Neuronal stem cell (in vitro differentiated cells): Measurements from ENCODE around the gene NQO2.

ENCODE experiments used
- DNase-seq: peaks from one replicate; pipeline ENCODE4 v3.0.0-alpha.2; 2013; ENCODE audit warnings: low spot score
- H2AFZ ChIP-seq: one replicate; pipeline ENCODE4 v1.6.1; 2013; ENCODE audit warnings: mild to moderate bottlenecking, low read length, inconsistent platforms
- H2AK5ac ChIP-seq: 2 replicates; pipeline ENCODE4 v1.6.1; 2013; ENCODE audit warnings: low read depth, mild to moderate bottlenecking, inconsistent platforms, low read length, moderate library complexity, mixed read lengths
- H2BK120ac ChIP-seq: 2 replicates; pipeline ENCODE4 v1.6.1; 2013; ENCODE audit warnings: low read depth, mild to moderate bottlenecking, inconsistent platforms, low read length, moderate library complexity, mixed read lengths
- H2BK12ac ChIP-seq: one replicate; pipeline ENCODE4 v1.6.1; 2013; ENCODE audit warnings: low read length, inconsistent platforms
- H2BK15ac ChIP-seq: 2 replicates; pipeline ENCODE4 v1.6.1; 2013; ENCODE audit warnings: mild to moderate bottlenecking, low read length, inconsistent platforms, mixed read lengths
- H2BK5ac ChIP-seq: one replicate; pipeline ENCODE4 v1.6.1; 2013; ENCODE audit warnings: inconsistent platforms, mild to moderate bottlenecking, low read length, moderate library complexity
- H3K14ac ChIP-seq: one replicate; pipeline ENCODE4 v1.6.1; 2013; ENCODE audit warnings: low read length, inconsistent platforms
- H3K18ac ChIP-seq: 2 replicates; pipeline ENCODE4 v1.6.1; 2013; ENCODE audit warnings: low read length, inconsistent platforms
- H3K23ac ChIP-seq: 2 replicates; pipeline ENCODE4 v1.6.1; 2013; ENCODE audit warnings: low read depth, mild to moderate bottlenecking, mixed read lengths, low read length, inconsistent platforms; ENCODE audit not compliant: poor library complexity
- H3K27ac ChIP-seq: replicated peaks from 3 replicates; pipeline ENCODE4 v1.5.1; 2013; ENCODE audit warnings: low read length, inconsistent platforms
- H3K27me3 ChIP-seq, 3 experiments: 2 replicates each; pipeline ENCODE4 v1.6.1; 2013; ENCODE audit warnings: low read length in 3 of 3, mild to moderate bottlenecking in 2 of 3, inconsistent platforms in 1 of 3, low read depth in 1 of 3, mixed read lengths in 1 of 3, moderate library complexity in 1 of 3; ENCODE audit not compliant: control insufficient read depth in 3 of 3, insufficient read depth in 3 of 3
- H3K36me3 ChIP-seq, 2 donors: replicated peaks in 1 of 2; 2 replicates each; pipeline ENCODE4 v1.6.1; 2013; ENCODE audit warnings: low read length in 2 of 2; ENCODE audit not compliant: control insufficient read depth in 2 of 2, insufficient read depth in 2 of 2
- H3K4ac ChIP-seq: 2 replicates; pipeline ENCODE4 v1.6.1; 2013; ENCODE audit warnings: inconsistent platforms, mild to moderate bottlenecking, low read length, moderate library complexity
- H3K4me1 ChIP-seq, 2 donors: 1 replicate in 1 of 2; 2 replicates in 1 of 2; pipeline ENCODE4 v1.6.1; 2013; ENCODE audit warnings: low read length in 2 of 2, low read depth in 1 of 2; ENCODE audit not compliant: control insufficient read depth in 2 of 2, insufficient read depth in 1 of 2
- H3K4me2 ChIP-seq: one replicate; pipeline ENCODE4 v1.6.1; 2013; ENCODE audit warnings: mild to moderate bottlenecking, low read length, inconsistent platforms; ENCODE audit not compliant: insufficient read depth, poor library complexity, severe bottlenecking
- H3K4me3 ChIP-seq, 2 donors: 2 replicates each; pipeline ENCODE4 v1.5.1; 2013; ENCODE audit warnings: low read length in 2 of 2, mild to moderate bottlenecking in 2 of 2, inconsistent platforms in 1 of 2, moderate library complexity in 1 of 2
- H3K79me1 ChIP-seq: one replicate; pipeline ENCODE4 v1.6.1; 2013; ENCODE audit warnings: low read depth, mild to moderate bottlenecking, inconsistent platforms, low read length, moderate library complexity
- H3K9ac ChIP-seq: one replicate; pipeline ENCODE4 v1.6.1; 2013; ENCODE audit warnings: mild to moderate bottlenecking, low read depth, low read length, inconsistent platforms; ENCODE audit not compliant: poor library complexity
- H3K9me3 ChIP-seq, 2 donors: replicated peaks in 1 of 2; 2 replicates each; pipeline versions ENCODE3 to v1.6.1; 2013; ENCODE audit warnings: low read length in 2 of 2, mild to moderate bottlenecking in 2 of 2, inconsistent platforms in 1 of 2, low read depth in 1 of 2, mixed read lengths in 1 of 2, moderate library complexity in 1 of 2; ENCODE audit not compliant: control insufficient read depth in 2 of 2, insufficient read depth in 1 of 2
- H4K8ac ChIP-seq: one replicate; pipeline ENCODE4 v1.6.1; 2013; ENCODE audit warnings: low read depth, mild to moderate bottlenecking, inconsistent platforms, low read length, moderate library complexity
- H4K91ac ChIP-seq: one replicate; pipeline ENCODE4 v1.6.1; 2013; ENCODE audit warnings: low read length, low read depth, mild to moderate bottlenecking, inconsistent platforms; ENCODE audit not compliant: poor library complexity
- WGBS, 2 donors: extraction: QIAGEN DNeasy Blood & Tissue Kit; methylation state at CpG; one replicate each; pipeline ENCODE4 v1.1.7; 2013; ENCODE audit warnings: missing lambda C conversion rate in 2 of 2, mixed read lengths in 1 of 2; ENCODE audit not compliant: insufficient read length in 2 of 2, insufficient replicate concordance in 1 of 2; ENCODE audit errors: extremely low coverage in 2 of 2; 5-methylcytosine and 5-hydroxymethylcytosine counted together

Gene NQO2

DNA sequence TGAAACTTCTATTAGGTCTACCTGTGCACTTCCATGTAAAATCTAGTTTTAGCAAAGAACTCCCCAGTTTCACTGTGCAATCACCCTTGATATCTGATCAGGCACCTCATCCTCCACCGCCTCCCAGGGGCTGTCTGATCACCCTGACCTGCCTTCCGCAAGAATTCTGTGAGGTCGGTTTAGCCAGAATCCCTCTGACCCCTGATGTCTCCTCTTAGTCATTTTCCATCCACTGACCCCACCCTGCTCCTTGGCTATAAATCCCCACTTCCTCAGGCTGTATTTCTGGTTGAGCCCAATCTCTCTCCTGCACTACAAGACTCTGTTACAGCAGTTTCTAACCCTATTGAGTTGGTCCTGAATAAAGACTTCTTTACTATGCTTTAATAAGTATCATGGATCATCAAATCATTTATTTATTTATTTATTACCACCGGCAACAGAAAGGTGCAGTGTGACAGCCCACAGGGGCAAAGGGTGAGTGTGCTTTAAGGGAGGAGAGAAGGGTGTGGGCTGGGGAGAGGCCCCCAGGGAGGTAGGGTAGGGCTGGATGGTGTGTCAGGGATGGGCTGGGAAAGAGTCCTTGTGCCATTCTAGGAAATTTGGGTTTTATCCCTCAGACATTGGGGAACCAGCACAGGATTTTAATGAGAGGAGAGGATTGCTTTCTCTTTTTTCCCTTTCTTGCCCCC, 17.1 kb upstream of the NQO2 start:
- Histone ChIP-seq H3K27ac (no peak overlapping the region), H3K4me3 (no peak overlapping the region), H3K4me1 (peaks cover 7 to 13% of the 10 kb centered on the region in 2 donors), H2BK120ac (no peak overlapping the region), H2AFZ (no peak overlapping the region), H3K4me2 (no peak overlapping the region), H3K23ac (no peak overlapping the region), H2AK5ac (no peak overlapping the region), H3K79me1 (no peaks in the 10 kb centered on the region), H3K4ac (no peak overlapping the region), H3K36me3 (no peaks in the 10 kb centered on the region), H4K8ac (no peak overlapping the region), H2BK12ac (no peak overlapping the region), H3K18ac (no peak overlapping the region), H2BK15ac (no peak overlapping the region), H3K9me3 (no peaks in the 10 kb centered on the region), H3K14ac (no peak overlapping the region), H2BK5ac (no peak overlapping the region), H3K9ac (no peak overlapping the region), H4K91ac (no peak overlapping the region), H3K27me3 (no peaks in the 10 kb centered on the region)
- DNase-seq, result no peak
- WGBS, 2 donors, result no CpG with 5 or more reads among the region's 4 CpGs

DNA sequence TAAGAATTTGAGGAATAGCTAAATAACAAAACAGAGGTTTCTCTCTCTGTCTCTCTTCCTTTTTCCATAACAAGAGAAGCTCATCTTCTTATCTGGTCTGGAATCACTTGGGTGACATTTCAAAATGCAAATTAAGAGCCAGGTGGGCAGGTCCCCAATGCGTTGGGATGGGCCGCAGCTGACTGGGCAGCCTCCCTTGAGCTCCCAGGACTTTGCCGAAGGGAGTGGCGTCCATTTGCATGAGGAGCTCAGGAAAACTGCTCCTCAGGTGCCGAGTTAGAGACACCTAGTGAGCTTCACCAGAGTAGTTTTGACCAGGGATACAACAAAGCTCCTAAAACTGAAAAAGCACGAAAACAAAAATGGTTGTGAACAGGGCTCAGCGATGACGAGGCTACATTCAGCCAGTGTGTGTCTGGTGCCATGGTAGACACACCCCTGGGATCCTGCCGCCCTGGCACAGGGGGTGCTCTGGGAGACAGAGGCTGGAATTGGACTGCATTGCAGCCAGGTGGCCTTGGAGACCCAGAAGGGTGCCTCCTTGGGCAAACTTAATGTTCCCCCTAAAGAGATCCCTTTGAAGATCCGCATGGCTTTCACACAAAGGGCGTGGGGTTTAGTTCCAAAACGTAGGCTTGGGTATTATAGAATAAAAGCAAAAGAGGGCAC, 14.8 kb upstream of the NQO2 start:
- no peak for DNase-seq
- Histone ChIP-seq H3K23ac (no peak overlapping the region), H2BK5ac (no peak overlapping the region), H3K9me3 (no peaks in the 10 kb centered on the region), H4K91ac (no peak overlapping the region), H2BK12ac (no peak overlapping the region), H2AFZ (no peak overlapping the region), H3K4me2 (no peak overlapping the region), H2BK120ac (no peak overlapping the region), H3K4me1 (peaks cover 9 to 14% of the 10 kb centered on the region in 2 donors), H3K18ac (peak overlapping the region; percentile 50), H3K27ac (no peak overlapping the region), H3K9ac (no peak overlapping the region), H3K4ac (no peak overlapping the region), H2AK5ac (peak overlapping the region; percentile 11), H3K79me1 (no peaks in the 10 kb centered on the region), H3K14ac (no peak overlapping the region), H4K8ac (no peak overlapping the region), H3K36me3 (no peaks in the 10 kb centered on the region), H3K4me3 (no peak overlapping the region), H2BK15ac (peak overlapping the region; percentile 10), H3K27me3 (no peaks in the 10 kb centered on the region)
- WGBS, 2 donors, result no CpG with 5 or more reads among the region's 12 CpGs

DNA sequence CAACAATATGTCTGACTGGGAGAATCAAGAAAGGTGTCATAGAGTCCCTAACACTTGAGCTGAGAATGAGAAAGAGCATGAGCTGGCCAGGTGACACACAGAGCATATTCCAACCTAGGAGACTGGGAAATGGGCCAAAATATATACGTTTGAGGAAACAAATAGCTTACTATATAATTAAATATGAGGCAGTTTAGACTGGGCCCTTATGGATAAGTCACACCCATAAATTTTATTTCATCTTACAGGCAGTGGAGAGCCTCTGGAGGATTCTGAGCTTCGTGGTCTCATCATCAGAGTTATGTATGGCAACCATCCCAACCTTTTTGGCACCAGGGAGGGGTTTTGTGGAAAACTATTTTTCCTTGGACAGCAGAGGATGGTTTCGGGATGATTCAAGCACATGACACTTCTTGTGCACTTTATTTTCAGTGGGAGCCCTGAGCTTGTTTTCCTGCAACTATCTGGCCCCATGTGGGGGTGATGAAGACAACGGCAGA, 12.9 kb upstream of the NQO2 start:
- H3K36me3 ChIP-seq, result no peaks in the 10 kb centered on the region
- no peak overlapping the region for H3K27ac ChIP-seq
- H4K91ac ChIP-seq, result no peak overlapping the region
- no peak overlapping the region for H4K8ac ChIP-seq
- peak overlapping the region; percentile 41 for H2AK5ac ChIP-seq
- no peak overlapping the region for H3K14ac ChIP-seq
- H2BK120ac ChIP-seq, result no peak overlapping the region
- H3K18ac ChIP-seq, result no peak overlapping the region
- H3K23ac ChIP-seq, result no peak overlapping the region
- H3K79me1 ChIP-seq, result no peaks in the 10 kb centered on the region
- no peak overlapping the region for H2AFZ ChIP-seq
- H3K4ac ChIP-seq, result no peak overlapping the region
- no peak overlapping the region for H2BK12ac ChIP-seq
- DNase-seq, result no peak
- no peaks in the 10 kb centered on the region for H3K27me3 ChIP-seq
- WGBS, 2 donors, result no CpG with 5 or more reads among the region's 4 CpGs
- no peak overlapping the region for H2BK15ac ChIP-seq
- no peak overlapping the region for H2BK5ac ChIP-seq
- no peaks in the 10 kb centered on the region for H3K9me3 ChIP-seq
- no peak overlapping the region for H3K9ac ChIP-seq
- H3K4me2 ChIP-seq, result no peak overlapping the region
- H3K4me3 ChIP-seq, result no peak overlapping the region
- peaks cover 18 to 20% of the 10 kb centered on the region in 2 donors for H3K4me1 ChIP-seq

DNA sequence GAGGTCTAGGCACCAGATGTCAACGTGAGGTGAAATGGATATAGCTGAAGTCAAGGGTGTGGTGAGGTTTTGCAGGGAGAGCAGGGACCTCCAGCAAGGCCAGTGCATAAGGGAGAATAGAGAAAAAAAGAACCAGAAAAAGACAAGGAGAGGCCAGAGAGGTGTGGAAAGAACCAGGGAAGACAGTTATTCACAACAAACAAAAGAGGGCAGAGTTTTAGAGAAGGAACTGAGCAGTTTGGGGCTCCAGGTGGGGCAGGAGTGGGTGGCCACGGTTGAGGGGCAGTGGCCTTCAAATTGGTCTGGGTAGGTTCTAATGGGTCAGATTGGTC, 11.6 kb upstream of the NQO2 start:
- H2BK5ac ChIP-seq, result peak overlapping the region; percentile 99
- H3K79me1 ChIP-seq, result no peaks in the 10 kb centered on the region
- H3K27ac ChIP-seq, result peak overlapping the region; percentile 100
- H3K9me3 ChIP-seq, result no peaks in the 10 kb centered on the region
- no peak overlapping the region for H3K14ac ChIP-seq
- H3K18ac ChIP-seq, result peak overlapping the region; percentile 99
- no peak for DNase-seq
- no CpG with 5 or more reads among the region's 2 CpGs for WGBS, 2 donors
- peak overlapping the region; percentile 20 for H2AK5ac ChIP-seq
- peak overlapping the region; percentile 40 for H2BK15ac ChIP-seq
- H3K23ac ChIP-seq, result no peak overlapping the region
- no peaks in the 10 kb centered on the region for H3K36me3 ChIP-seq
- H3K4me2 ChIP-seq, result peak overlapping the region; percentile 85
- peak overlapping the region; percentile 94 for H2AFZ ChIP-seq
- peaks cover 18 to 20% of the 10 kb centered on the region in 2 donors for H3K4me1 ChIP-seq
- H3K4me3 ChIP-seq, result peak overlapping the region; percentile 75 to 77
- no peak overlapping the region for H3K9ac ChIP-seq
- no peak overlapping the region for H4K91ac ChIP-seq
- no peak overlapping the region for H2BK120ac ChIP-seq
- no peak overlapping the region for H2BK12ac ChIP-seq
- no peak overlapping the region for H3K4ac ChIP-seq
- no peaks in the 10 kb centered on the region for H3K27me3 ChIP-seq
- H4K8ac ChIP-seq, result no peak overlapping the region
